GM18867 (cell line): ENCODE data around the gene PRLR.

Experiments
- ATAC-seq: cut with Tn5 transposase; IDR thresholded peaks from one replicate; pipeline ENCODE4 v1.9.1; 2021; ENCODE audit warnings: mild to moderate bottlenecking, moderate library complexity; ENCODE audit not compliant: unreplicated experiment

PRLR gene

GRCh38 chr5:35091704-35092103, 138.6 kb downstream of the PRLR start:
- no peak for ATAC-seq

GRCh38 chr5:35089334-35090314, 140.7 kb downstream of the PRLR start:
- peak; percentile 75 for ATAC-seq

GRCh38 chr5:35087991-35088390, 142.3 kb downstream of the PRLR start:
- ATAC-seq = no peak

- no peak for ATAC-seq
Observed at GRCh38 chr5:35083150-35083549, 147.1 kb downstream of the PRLR start.

- ATAC-seq = no peak
Observed at GRCh38 chr5:35082530-35082929, 147.8 kb downstream of the PRLR start.

GRCh38 chr5:35081134-35081533, 149.2 kb downstream of the PRLR start:
- no peak for ATAC-seq

GRCh38 chr5:35073160-35073559, 157.1 kb downstream of the PRLR start:
- no peak for ATAC-seq

- no peak for ATAC-seq
Observed at GRCh38 chr5:35069188-35069587, 161.1 kb downstream of the PRLR start.

GRCh38 chr5:35067985-35068384, 162.3 kb downstream of the PRLR start:
- ATAC-seq = no peak

GRCh38 chr5:35066260-35066795, 164.0 kb downstream of the PRLR start:
- peak; percentile 98 for ATAC-seq

GRCh38 chr5:35063414-35063813, 166.9 kb downstream of the PRLR start:
- ATAC-seq = no peak

- ATAC-seq = no peak
Observed at GRCh38 chr5:35061211-35061770, 169.0 kb downstream of the PRLR start.

- no peak for ATAC-seq
Observed at GRCh38 chr5:35060236-35060635, 170.1 kb downstream of the PRLR start.

- no peak for ATAC-seq
Observed at GRCh38 chr5:35059251-35059650, 171.0 kb downstream of the PRLR start.

- ATAC-seq = peak; percentile 79
Observed at GRCh38 chr5:35058374-35058788, 171.9 kb downstream of the PRLR start.

- no peak for ATAC-seq
Observed at GRCh38 chr5:35056686-35057085, 173.6 kb downstream of the PRLR start.

- ATAC-seq = no peak
Observed at GRCh38 chr5:35052838-35053237, 177.4 kb downstream of the PRLR start.

- ATAC-seq = no peak
Observed at GRCh38 chr5:35050541-35051126, 179.7 kb downstream of the PRLR start.

GRCh38 chr5:35048910-35049309, 181.4 kb downstream of the PRLR start:
- no peak for ATAC-seq

GRCh38 chr5:35047785-35048404, 182.4 kb downstream of the PRLR start, which contains the start of gene AGXT2:
AGXT2 (minus strand) TSS chr5:35047949; CDS start chr5:35047892, 57 bp downstream.
- no peak for ATAC-seq

- ATAC-seq = no peak
Observed at GRCh38 chr5:35046774-35047173, 183.5 kb downstream of the PRLR start.
